K562 (cell line): ENCODE data around the gene DGKE. TPM values are rescaled to one million over a fixed set of nuclear protein-coding genes. Genes with fewer than 3 reads are reported as not detected.

Source experiments
- BCOR ChIP-seq: fragments of 450-650 bp; IDR thresholded peaks from 2 replicates; pipeline ENCODE4 v1.6.1; 2016
- HDAC2 ChIP-seq: fragments of 450-650 bp; IDR thresholded peaks from 2 replicates; pipeline ENCODE4 v1.6.1; 2016; ENCODE audit warnings: mild to moderate bottlenecking
- MLX ChIP-seq, 2 experiments: fragments of 450-650 bp in 1 of 2; sonication (generic) in 1 of 2; formaldehyde crosslinking; conservative IDR thresholded peaks; 2 replicates each; pipeline versions ENCODE4 v1.4.0 to v1.8.1; 2020 to 2022; ENCODE audit warnings: mild to moderate bottlenecking in 1 of 2, missing genetic modification reagents in 1 of 2
- POLR2AphosphoS5 ChIP-seq: IDR thresholded peaks from 2 replicates; pipeline ENCODE4 v1.6.1; 2011; ENCODE audit warnings: mild to moderate bottlenecking, low read depth, low read length, moderate library complexity; ENCODE audit not compliant: control insufficient read depth, insufficient read depth
- PRDM10 ChIP-seq: fragments of 450-650 bp; IDR thresholded peaks from 2 replicates; pipeline ENCODE4 v1.6.1; 2018; ENCODE audit not compliant: partially characterized antibody
- RBM25 ChIP-seq: fragments of 200-400 bp; formaldehyde crosslinking; IDR thresholded peaks from 2 replicates; pipeline ENCODE4 v1.6.1; 2018; ENCODE audit warnings: low read length, low read depth, moderate library complexity; ENCODE audit not compliant: severe bottlenecking
- THRA ChIP-seq: fragments of 450-650 bp; IDR thresholded peaks from 2 replicates; pipeline ENCODE4 v1.6.1; 2017; ENCODE audit warnings: mild to moderate bottlenecking, moderate library complexity
- ZBTB43 ChIP-seq: sonication (generic); formaldehyde crosslinking; IDR thresholded peaks from 2 replicates; pipeline ENCODE4 v1.8.0; 2023; ENCODE audit warnings: mild to moderate bottlenecking, missing genetic modification reagents
- ZFP36 ChIP-seq: fragments of 150-350 bp; IDR thresholded peaks from 2 replicates; pipeline ENCODE4 v1.6.1; 2018; ENCODE audit warnings: low read length, low read depth; ENCODE audit not compliant: partially characterized antibody
- ZNF589 ChIP-seq: fragments of 200-800 bp; sonication (Bioruptor generic); IDR thresholded peaks from 2 replicates; pipeline ENCODE4 v1.6.1; 2016; ENCODE audit warnings: low read depth, missing genetic modification characterization, missing compliant biosample characterization
- polyA plus RNA-seq, 8 experiments: library from polyadenylated mRNA; depleted of rRNA in 4 of 8; stranded (reverse) in 5 of 8; unstranded in 3 of 8; fragments of >200 nt; fragmentation: Nextera tagmentation in 2 of 8; fragmentation: Illumina TruSeq in 1 of 8; extraction: Ambion mirVana in 2 of 8; extraction: Trizol in 1 of 8; gene quantifications; 2 replicates each; pipeline versions ENCODE4 v1.2.1 to v1.2.3, GENCODE V29; 2011 to 2014; ENCODE audit warnings: inconsistent platforms in 1 of 8, missing spikeins in 1 of 8
- total RNA-seq, 7 experiments: library from RNA; depleted of rRNA in 6 of 7; stranded (reverse); fragments of >200 nt in 6 of 7; fragmentation: Illumina TruSeq in 2 of 7; extraction: Trizol in 2 of 7; gene quantifications; 2 replicates each; pipeline versions ENCODE4 v1.2.1 to v1.2.3, GENCODE V29; 2011 to 2021; ENCODE audit warnings: low replicate concordance in 1 of 7

The DGKE gene
- total and polyA plus RNA-seq, 9 of the 15 experiments (the other 6 are each of a cell fraction or from before 2014, with no cell fraction given): 1.3 to 9.9 (median 5.9) TPM

GRCh38 chr17:56826611-56827414, 7.1 kb upstream of the DGKE start (continued):
- TF ChIP-seq MLX (CRISPR knock-in tag; conservative IDR thresholded peaks at IDR 0.05) (no peak), PRDM10 (no peak), ZNF589 (no peak), POLR2AphosphoS5 (no peak), ZBTB43 (no peak), THRA (no peak), BCOR (peak; percentile 87), HDAC2 (no peak), ZFP36 (peak; percentile 83), RBM25 (peak; percentile 87)
